Skeletal muscle cell (primary cell): ENCODE results near the gene LETM1.

Experiments used
- DNase-seq: peaks from one replicate; pipeline ENCODE4 v3.0.0-alpha.2; 2010; ENCODE audit warnings: low read depth
- H3K4me3 ChIP-seq: 2 replicates; pipeline ENCODE4 v1.5.1; 2011; ENCODE audit warnings: low read depth, mild to moderate bottlenecking, control low read depth, low read length, moderate library complexity

Gene LETM1

DNA sequence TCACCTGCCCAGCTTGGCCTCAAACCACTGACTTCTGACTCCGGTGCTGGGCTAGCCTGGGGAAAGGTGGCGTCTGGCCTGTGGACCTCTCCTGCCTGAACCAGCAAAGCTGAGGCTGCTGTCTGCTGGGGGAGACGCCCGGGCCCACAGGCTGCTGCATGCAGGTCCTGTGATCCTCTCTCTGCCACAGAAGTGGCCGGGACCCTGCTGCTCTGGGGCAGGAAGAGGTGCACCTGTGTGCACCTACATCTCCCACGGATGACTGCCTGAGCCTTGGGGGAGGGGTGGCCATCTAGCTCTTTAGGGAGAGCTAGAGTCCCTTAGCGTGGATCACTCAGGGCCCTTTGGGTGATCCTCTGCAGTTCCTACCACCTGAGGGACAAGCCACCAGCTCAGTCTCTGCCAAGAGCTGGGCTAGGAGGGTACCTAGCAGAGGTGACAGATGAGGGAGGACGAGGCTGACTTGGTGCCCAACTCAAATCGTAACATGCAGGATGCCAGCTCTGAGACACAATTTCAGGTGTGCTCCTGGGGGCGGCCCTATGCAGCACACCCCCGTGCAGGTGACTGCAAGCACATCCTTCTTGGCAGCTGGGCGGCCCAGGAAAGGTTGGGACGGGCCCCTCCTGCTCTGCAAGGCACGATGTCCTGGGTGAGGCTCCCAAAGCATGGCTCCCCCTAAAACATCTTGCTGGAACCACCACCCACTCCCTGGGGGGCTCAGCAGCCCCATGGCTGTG is 22.5 kb downstream of the LETM1 start:
- no peak overlapping the region for H3K4me3 ChIP-seq
- DNase-seq: no peak

DNA sequence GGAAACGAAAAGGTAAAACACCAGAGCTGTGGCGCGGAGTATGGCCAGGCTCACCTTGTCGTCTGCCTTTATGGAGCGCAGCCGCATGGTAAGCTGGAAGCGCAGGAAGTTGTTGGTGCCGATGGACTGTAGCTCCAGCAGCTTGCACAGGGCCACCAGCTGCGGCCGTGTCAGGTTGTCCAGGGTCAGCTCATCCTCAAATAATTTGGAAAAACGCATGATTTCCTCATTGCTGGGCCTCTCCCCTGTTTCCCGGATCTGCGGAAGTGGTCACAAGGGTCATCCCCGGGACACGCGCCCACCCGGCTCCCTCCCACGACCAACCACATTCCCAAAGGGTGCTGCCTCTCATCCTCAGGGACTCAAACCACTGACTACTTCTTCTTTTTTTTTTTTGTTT is 23.3 kb downstream of the LETM1 start:
- no peak for DNase-seq
- H3K4me3 ChIP-seq: no peak overlapping the region

DNA sequence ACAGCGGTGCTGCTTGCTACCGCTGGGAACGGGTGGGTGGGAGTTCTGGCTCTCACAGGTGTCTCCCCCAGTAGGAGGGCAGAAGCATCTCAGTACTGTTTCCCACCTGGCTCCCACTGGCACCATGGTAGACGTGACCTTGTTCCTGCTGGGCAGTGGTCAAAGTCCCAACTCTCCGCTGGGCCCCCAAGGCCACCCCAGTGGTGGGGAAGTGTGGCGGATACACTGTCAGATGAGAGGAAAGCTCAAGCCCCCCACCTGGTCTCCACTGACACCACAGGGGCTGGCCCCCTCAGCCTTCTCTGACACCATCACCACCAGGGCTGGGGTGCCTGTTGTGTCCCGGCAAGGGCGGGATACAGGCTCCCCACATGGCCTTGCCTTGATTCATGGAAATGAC is 24.6 kb downstream of the LETM1 start:
- DNase-seq: no peak
- no peak overlapping the region for H3K4me3 ChIP-seq

DNA sequence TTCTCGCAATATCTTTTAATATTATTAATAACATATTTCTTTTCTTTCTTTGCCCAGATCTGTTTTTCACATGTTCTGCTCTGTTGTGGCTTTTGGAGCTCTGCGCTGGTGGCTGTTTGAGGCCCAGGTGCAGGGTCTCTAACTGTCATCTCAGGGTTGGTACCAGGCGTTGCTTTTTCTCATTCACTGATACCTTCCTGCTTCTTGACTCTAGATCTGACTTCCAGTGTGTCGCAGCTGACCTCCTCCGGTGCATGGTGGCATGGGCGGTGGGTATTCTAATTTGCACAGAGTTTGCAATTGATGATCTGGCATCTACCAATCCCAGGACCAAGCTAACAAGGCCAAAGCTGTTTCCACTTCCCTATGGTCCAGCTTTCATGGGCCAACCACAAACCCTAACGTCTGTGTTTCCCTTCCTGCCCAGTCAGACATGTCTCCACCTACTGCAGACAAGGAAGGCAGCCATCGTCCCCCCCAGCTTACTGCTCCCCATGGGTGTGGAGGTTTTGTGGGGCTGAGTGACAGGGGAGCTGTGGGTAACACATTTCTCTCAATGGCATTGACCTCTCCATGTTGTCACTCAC is 25.2 kb downstream of the LETM1 start:
- no peak overlapping the region for H3K4me3 ChIP-seq
- no peak for DNase-seq

DNA sequence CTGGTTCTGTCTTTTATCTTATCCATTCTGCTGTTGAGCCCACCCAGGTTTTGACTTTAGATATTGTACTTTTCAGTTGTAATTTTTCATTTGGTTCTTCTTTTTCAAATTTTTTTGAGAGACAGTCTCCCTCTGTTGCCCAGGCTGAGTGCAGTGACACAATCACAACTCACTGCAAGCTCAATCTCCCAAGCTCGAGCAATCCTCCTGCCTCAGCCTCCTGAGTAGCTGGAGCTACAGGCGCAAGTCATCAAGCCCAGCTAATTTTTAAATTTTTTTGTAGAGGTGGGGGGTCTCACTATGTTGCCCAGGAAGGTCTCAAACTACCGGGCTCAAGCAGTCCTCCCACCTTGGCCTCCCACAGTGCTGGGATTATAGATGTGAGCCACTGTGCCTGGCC is 25.7 kb downstream of the LETM1 start:
- no peak overlapping the region for H3K4me3 ChIP-seq
- no peak for DNase-seq

DNA sequence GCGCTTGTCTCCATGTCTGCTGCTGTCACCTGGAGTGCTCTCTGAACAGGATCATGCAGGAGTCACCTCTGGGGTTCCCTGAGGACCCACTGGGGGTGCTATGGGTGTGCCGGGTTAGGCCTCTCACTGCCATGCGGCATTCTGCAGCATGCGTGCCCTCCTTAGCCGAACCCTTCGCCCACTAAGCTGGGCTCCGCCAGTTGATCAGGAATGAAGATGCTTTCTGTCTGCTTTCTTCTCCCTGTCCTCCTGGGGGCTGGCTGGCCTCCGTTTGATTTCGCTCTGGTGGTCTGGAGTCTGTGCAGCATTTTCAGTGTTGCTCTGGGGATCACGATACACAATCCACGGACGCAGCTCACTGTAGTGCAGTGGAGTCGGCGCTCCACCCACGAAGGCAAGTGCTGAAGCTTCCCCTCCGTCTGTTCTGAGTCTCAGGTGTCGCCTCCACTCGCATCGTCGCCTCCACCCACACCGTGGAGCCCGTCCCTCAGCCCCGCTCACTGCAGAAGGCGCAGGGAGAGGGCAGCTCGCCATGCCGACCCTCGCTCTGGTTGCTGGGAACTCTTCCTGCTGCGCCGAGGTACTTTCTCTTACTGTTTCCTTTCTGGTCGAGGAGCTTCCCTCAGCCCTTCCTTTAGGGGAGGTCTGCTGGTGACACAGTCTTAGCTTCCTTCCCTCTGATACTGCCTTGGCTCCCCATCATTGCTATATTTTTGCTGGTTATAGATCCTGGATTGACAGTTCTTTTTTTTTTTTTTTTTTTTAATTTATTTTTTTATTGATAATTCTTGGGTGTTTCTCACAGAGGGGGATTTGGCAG is 29.2 kb downstream of the LETM1 start:
- H3K4me3 ChIP-seq: no peak overlapping the region
- DNase-seq: no peak

DNA sequence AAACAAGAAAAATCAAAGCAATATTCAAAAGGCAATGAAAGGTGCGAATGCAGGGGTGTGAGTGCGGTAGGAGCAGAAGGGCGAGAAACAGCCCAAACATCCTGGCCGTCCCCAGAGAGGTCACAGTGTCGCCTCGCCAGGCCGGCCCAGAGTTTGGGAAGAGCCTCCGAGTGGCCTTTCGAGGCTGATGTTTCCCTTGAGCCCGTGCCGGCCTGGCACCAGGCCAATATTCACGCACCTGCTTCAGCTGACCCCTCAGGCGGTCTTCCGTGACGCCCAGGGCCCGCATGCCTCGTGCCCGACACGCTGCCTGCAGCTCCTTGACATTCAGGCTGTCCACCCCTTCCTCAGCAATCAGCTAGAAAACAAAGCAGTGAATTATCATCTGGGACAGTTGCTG is 30.6 kb downstream of the LETM1 start:
- DNase-seq: no peak
- no peak overlapping the region for H3K4me3 ChIP-seq

DNA sequence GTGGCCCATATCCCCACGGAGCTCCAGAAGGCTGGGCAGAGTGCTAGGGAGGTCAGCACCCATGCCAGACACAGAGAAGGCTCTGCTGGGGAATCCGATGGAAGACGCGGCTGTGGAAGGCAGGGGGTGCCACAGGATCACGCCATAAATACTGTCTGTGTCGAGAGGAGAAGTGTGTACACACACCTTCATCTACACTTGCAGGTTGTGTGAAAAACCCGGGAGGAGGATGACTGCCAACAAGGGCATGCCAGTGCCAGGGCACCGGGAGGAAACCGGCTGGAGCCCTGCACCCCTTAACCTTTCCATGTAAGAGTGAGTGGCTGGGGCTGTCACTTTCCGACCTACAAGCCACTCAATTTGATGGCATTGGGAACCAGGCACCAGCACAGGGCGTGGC is 31.2 kb downstream of the LETM1 start:
- H3K4me3 ChIP-seq: no peak overlapping the region

DNA sequence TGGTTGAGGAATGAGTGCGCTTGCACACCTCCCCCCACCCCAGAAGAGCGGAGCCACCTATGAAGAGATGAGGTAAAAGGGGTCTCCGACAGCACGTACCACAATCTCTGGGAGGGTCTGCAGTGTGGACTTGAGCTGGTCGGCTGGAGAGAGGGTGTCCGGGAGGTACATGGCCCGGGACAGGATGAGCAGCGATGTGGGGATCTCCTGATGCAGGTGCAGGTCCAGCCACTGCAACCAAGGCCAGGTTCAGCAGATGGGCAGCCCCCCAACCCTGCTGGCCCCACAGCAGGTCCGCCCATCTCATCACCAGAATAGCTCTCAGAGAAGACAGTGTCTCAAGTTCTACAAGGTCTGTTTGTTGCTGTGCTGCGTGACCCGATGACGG is 32.4 kb downstream of the LETM1 start:
- DNase-seq: no peak
- no peak overlapping the region for H3K4me3 ChIP-seq

More for the DNA sequence above, 31.2 kb downstream of the LETM1 start:
- no peak for DNase-seq

DNA sequence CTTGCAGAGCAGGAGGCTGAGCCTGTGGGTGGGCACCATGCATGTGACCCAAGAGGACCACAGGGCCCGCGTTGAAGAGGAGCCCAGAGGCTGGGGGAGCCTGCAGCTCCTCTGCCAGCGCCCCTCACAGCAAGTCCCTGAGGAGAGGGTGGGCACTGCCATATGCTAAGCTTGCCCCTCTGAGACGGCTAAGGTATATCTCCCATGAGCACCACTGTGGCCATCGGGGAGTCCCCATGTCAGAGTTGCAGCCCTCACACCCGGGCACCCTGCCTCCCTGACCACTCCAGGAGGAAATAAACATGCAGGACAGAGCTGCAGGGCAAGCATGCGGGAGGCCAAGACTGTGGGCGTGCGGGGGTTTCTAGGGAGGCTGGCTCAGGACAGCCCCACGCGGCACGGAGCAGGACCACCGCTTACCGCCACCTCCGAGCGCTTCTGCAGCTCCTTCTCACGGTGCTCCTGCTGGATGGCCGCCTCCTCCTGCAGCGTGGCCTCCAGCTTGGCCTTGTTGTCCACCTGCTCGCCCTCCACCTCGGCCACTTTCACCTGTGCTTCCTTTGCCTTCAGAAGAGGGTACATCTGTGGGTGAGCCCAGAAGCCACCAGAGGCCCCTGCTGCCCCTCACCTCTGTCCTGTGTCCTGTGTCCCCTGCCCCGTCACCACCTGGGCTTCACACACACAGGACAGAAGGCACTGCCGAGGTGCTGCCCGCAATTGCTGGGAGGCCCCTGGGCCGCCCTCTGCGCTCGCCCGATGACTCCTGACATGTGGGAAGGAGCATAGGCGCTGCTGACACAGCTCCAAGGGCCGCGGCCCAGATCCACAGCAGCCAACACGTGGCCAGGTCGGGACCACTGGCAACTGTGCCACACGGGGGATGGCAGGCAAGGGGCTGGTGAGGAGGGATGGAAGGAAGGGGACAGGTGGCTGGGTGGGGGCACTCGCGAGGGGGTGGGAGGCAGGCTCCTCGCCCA is 33.1 kb downstream of the LETM1 start:
- DNase-seq: no peak

DNA sequence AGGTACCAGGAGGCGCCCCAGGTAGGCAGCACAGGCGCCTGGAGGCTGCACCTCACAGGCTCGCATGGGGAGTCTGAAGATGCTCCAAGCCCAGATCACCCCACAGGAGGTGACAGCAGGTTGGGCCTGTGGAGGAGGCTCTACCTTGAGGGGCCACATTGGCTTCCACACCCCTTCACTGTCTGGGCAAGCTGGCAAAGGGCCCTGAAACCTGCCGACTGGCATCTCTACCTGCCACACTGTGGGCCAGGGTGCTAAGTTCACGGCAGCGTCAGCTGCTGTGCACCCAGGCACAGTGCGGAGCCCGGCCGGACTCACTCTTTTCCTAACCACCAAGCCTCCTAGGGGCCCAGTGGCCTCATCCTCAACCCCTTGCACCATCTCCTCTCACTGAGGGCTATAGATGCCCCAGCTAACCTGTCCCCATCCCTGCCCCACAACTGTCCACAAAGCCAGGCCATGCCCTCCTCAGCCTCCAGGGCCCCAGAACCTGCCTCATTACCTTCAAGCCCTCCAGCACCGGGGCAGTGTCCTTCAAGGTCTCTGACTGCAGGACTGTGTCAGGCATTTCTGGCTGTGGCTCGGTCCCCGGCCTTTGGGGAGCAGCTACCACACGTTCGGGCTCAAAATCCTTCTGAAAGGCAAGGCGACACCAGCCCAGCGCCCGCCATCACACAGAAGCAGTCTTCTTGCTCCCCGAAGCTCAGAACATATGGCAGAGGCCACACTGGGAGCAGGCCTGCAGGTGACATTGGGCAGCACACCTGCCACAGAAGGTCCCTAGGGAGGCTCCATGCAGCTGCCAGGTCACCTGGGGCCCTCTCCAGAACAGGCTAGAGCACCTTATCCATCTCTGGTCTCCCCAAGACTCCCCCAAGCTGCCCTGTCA is 34.0 kb downstream of the LETM1 start:
- no peak for DNase-seq

More for the DNA sequence above, 33.1 kb downstream of the LETM1 start:
- H3K4me3 ChIP-seq: no peak overlapping the region

DNA sequence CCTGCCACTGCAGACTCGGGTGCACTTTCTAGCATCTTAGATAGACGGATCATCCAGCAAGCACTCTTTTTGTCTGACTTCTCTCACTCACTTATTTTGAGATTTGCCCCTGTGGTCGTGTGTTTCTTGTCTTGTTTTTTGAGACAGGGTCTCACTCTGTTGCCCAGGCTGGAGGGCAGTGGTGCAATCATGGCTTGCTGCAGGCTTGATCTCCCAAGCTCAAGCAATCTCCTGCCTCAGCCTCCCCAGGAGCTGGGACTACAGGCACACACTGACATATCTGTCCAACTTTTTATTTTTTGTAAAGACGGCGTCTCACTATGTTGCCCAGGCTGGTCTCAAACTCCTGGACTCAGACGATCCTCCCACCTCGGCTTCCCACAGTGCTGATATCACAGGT is 36.1 kb downstream of the LETM1 start:
- no peak overlapping the region for H3K4me3 ChIP-seq
- no peak for DNase-seq

More for the DNA sequence above, 34.0 kb downstream of the LETM1 start:
- no peak overlapping the region for H3K4me3 ChIP-seq

DNA sequence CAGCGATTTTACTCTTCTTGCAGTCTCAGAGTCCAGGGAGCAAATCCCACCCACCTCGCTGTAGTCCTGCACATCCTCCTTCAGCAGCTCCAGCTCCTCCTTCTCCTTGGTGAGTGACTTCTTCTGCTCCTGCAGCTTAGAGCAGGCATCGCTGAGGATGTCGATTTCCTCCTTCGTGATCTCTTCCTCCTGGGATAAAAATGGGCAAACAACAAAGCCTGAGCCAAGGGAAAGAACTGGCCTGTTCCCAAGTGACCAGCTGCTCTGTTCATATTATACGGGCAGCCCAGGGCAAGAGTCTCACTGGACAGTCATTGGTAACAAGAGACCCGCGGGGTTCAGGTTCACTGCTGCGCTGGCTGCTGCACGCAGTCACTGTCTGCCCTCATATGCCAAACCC is 36.7 kb downstream of the LETM1 start:
- no peak for DNase-seq
- no peak overlapping the region for H3K4me3 ChIP-seq

DNA sequence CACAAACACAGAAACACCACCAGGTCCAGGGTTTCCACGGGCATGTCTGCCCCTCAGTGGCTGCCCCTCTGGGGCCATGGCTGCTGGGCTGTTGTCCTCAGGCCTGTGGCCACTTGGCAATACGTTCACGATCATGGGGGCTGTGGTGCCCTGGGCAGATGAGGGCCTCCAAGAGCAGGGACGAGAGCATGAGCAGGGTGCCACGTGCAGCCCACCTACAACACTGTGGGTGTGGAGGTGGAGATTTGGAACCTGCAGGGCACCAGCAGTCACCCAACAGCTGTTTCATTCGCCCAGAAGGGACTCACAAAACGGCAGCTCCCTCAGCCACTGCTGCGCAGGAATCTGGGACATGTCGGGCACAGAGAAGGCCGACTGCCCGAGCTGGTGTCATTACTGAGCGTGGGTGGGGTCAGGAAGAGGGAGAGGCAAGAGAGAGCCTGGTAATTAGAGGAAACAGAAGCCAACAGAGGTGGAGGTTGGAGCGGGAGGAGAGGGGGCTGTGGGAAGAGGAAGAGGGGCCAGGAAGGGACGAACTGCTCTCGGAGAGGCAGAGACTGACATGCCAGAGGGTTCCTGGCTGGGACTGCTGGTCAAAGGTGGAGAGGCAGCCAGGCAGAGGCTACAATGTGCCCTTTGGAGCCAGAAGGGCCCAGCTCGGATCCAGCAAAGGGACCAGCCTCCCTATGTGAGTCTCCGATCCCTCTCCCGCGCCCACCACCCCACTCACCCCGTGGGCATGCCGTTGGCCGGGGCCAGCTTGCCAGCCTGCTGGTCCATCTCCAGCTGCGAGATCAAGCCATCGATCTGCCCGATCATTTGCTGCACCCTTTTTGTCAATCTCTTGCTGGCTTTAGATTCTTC is 39.7 kb downstream of the LETM1 start:
- DNase-seq: no peak
- no peak overlapping the region for H3K4me3 ChIP-seq

DNA sequence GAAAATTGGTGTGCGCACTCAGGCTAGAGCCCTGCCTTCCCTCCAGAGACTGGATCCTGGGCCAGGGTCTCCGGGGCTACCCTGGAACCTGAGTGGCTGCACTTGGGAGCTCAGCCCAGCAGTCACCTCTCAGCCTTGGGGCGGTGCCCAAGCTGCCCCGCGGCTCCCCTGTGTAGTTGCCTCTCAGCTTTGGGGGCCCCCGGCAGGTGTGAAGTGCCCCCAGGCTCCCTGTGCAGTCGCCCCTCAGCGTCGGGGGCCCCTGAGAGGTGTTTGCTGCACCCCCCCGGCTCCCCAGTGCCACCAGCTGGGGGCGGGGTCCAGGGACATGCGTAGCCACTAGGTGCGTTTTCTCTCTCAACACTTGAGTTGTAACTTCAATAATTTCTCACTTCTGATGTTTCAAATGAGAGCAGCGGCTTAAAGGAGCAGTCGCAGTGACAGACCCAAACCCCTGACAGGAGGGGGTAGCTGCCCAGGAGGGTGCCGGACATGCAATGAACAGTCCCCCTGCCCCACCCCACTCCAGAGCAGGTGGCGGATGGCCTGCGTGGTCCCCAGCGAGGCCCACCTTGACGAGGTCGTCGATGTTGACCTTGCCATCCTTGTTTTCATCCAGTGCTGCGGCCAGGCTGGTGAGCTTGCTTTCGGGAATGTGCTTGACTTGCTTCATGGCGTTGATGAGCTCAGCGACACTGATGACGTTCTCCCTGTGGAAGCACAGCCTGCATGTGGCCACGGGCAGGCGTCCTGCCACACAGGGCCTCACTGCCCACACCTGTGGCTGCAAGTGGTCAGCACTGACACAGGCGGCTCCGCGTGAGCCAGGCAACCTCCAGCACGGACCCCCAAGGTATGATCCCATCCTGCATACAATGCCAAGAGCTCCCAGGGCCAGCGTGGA is 40.6 kb downstream of the LETM1 start:
- H3K4me3 ChIP-seq: no peak overlapping the region
- DNase-seq: no peak

DNA sequence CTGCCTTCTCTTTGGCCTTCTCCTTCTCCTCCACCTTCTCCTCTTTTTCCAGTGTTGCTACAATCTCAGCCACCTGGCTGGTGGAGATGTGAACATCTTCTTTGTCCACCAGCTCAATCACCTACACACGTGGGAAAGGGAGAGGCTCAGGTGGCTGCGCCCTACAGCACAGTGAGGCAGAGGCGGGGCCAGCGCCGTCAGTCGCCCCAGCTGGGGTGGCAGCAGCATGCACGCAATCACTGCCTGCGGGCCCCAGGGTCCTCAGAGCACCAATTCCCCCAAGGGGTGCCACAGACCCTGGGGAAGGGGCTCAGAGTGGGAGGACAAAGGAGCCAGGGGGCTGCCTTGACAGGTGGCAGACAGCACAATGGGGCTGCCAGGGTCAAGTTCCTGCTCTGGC is 41.5 kb downstream of the LETM1 start:
- H3K4me3 ChIP-seq: no peak overlapping the region
- no peak for DNase-seq

DNA sequence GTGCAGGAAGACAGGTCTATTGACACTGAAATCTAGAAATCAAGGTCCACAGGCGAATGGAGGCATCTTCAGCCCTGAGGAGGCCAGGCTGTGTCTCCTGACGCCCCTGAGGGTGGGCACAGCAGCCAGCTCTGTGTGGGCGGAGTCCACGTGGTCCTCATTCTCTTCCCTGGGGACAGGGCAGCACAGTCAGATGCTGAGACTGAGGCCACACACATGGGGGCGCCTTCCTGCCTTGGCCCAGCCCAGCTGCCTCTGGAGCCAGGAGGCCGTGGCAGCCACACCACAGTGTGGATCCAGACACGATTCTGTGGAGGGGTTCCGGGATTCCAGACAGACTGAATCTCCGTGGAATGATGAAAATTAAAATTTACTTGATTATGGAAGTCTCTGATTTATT is 42.0 kb downstream of the LETM1 start:
- DNase-seq: no peak
- H3K4me3 ChIP-seq: no peak overlapping the region
